Stomach (tissue), 9 donors: ENCODE data around the gene TCP10L. TPM values are rescaled to one million over a fixed set of nuclear protein-coding genes. Genes with fewer than 3 reads are reported as not detected.
"Not testable (repeated sequence)": the region's sequence is repeated elsewhere in the genome, so short reads cannot be mapped to it uniquely, and the experiment has no call there.

Experiments used
- DNase-seq, 2 donors: peaks; one replicate each; pipeline versions ENCODE4 v3.0.0 to v3.0.0-alpha.2; 2013 to 2019
- H3K27ac ChIP-seq, 5 donors: fragments of 200-600 bp in 4 of 5; sonication (generic) in 4 of 5; one replicate each; pipeline ENCODE4 v1.5.1; 2013 to 2019; ENCODE audit warnings: mild to moderate bottlenecking in 1 of 5, moderate library complexity in 1 of 5
- H3K27me3 ChIP-seq, 3 donors: fragments of 200-600 bp; sonication (generic); one replicate each; pipeline ENCODE4 v1.5.1; 2017 to 2019; ENCODE audit warnings: mixed run types in 1 of 3
- H3K36me3 ChIP-seq, 4 donors: fragments of 200-600 bp; sonication (generic); 1 replicate in 3 of 4; 2 replicates in 1 of 4; pipeline ENCODE4 v1.5.1; 2016 to 2019
- H3K4me1 ChIP-seq, 4 donors: fragments of 200-600 bp; sonication (generic); one replicate each; pipeline ENCODE4 v1.5.1; 2016 to 2019
- H3K4me3 ChIP-seq, 4 donors: fragments of 200-600 bp; sonication (generic) in 3 of 4; one replicate each; pipeline ENCODE4 v1.5.1; 2016 to 2019; ENCODE audit warnings: mild to moderate bottlenecking in 1 of 4
- H3K9me3 ChIP-seq, 4 donors: fragments of 200-600 bp; sonication (generic); one replicate each; pipeline ENCODE4 v1.5.1; 2016 to 2019
- CTCF ChIP-seq, 7 experiments: fragments of 450-650 bp in 4 of 7; fragments of 200-600 bp in 3 of 7; sonication (generic) in 3 of 7; IDR thresholded peaks; one replicate each; pipeline ENCODE4 v1.5.1; 2016 to 2019; ENCODE audit warnings: antibody characterized with exemption in 7 of 7, control low read depth in 2 of 7, mild to moderate bottlenecking in 1 of 7
- EP300 ChIP-seq: sonication (generic); formaldehyde crosslinking; IDR thresholded peaks from one replicate; pipeline ENCODE4 v1.6.1; 2017; ENCODE audit warnings: antibody characterized with exemption
- POLR2A ChIP-seq, 4 donors: fragments of 450-650 bp; IDR thresholded peaks; one replicate each; pipeline ENCODE4 v1.6.1; 2016; ENCODE audit warnings: antibody characterized with exemption in 4 of 4, control low read depth in 2 of 4, mild to moderate bottlenecking in 1 of 4, moderate library complexity in 1 of 4
- POLR2AphosphoS5 ChIP-seq, 3 donors: sonication (generic); formaldehyde crosslinking; IDR thresholded peaks; one replicate each; pipeline ENCODE4 v1.6.1; 2016; ENCODE audit warnings: antibody characterized with exemption in 3 of 3
- WGBS, 5 donors: extraction: QIAGEN DNeasy Blood & Tissue Kit in 3 of 5; methylation state at CpG; one replicate each; pipeline versions ENCODE4 v1.1.5 to v1.1.7; 2013 to 2018; 5-methylcytosine and 5-hydroxymethylcytosine counted together
- intact Hi-C: fragments of 100-400 bp; cut with DNase I; formaldehyde crosslinking; loops from one replicate; pipeline ENCODE4 v1.15.1; 2023; ENCODE audit warnings: low total_unique reads
- polyA plus RNA-seq, 3 donors: library from polyadenylated mRNA; stranded (reverse); fragments of 200-250 nt; gene quantifications; one replicate each; pipeline ENCODE4 v1.2.3, GENCODE V29; 2013
- total RNA-seq, 5 donors: library from RNA; depleted of rRNA; stranded (reverse); fragments of >200 nt; gene quantifications; one replicate each; pipeline versions ENCODE4 v1.1.0 to v1.2.3, GENCODE V29; 2014 to 2016
- donor health status: healthy with polysubstance abuse.
- donor health status: Bipolar disorder and iron deficiency.
- donor health status: healthy.

TCP10L gene
- total and polyA plus RNA-seq, 8 donors = 0.73 to 1.3 TPM; not detected in 6

- H3K27ac ChIP-seq = no peak overlapping the region
- no peaks in the 10 kb centered on the region for H3K27me3 ChIP-seq
- no peak for DNase-seq
- no peaks in the 10 kb centered on the region for H3K36me3 ChIP-seq
- H3K4me3 ChIP-seq = no peak overlapping the region
- 32 to 78% (median 74%) methylated on average over 2 to 4 of the region's 4 CpGs for WGBS, 5 donors
- H3K9me3 ChIP-seq = no peaks in the 10 kb centered on the region
- TF ChIP-seq POLR2AphosphoS5 (IDR thresholded peaks at IDR 0.05) = no peak
- intact Hi-C loops = no loop called here
- no peaks in the 10 kb centered on the region for H3K4me1 ChIP-seq
Observed at GRCh38 chr21:32533053-32533452, 52.3 kb downstream of the TCP10L start.

- Histone ChIP-seq H3K4me1 (no peaks in the 10 kb centered on the region), H3K36me3 (no peaks in the 10 kb centered on the region), H3K9me3 (no peaks in the 10 kb centered on the region), H3K27me3 (no peaks in the 10 kb centered on the region), H3K27ac (no peak overlapping the region), H3K4me3 (no peak overlapping the region)
- TF ChIP-seq EP300 (no peak), POLR2AphosphoS5 (IDR thresholded peaks at IDR 0.05) (no peak), POLR2A (IDR thresholded peaks at IDR 0.05) (no peak), CTCF (IDR thresholded peaks at IDR 0.05) (no peak)
- intact Hi-C loops = no loop called here
- 64 to 82% (median 68%) methylated on average over 5 to 6 of the region's 6 CpGs for WGBS, 5 donors
- no peak for DNase-seq
Observed at GRCh38 chr21:32532636-32533035, 52.7 kb downstream of the TCP10L start.

GRCh38 chr21:32531561-32531960, 53.8 kb downstream of the TCP10L start:
- H3K27me3 ChIP-seq, H3K4me1 ChIP-seq, H3K36me3 ChIP-seq, H3K27ac ChIP-seq, H3K9me3 ChIP-seq, intact Hi-C loops, H3K4me3 ChIP-seq, DNase-seq: not testable (repeated sequence)
- WGBS, 5 donors = 61 to 97% (median 92%) methylated on average over 3 of the region's 3 CpGs

GRCh38 chr21:32530809-32531208, 54.5 kb downstream of the TCP10L start:
- 87 to 93% (median 92%) methylated on average over 7 of the region's 7 CpGs for WGBS, 5 donors
- H3K9me3 ChIP-seq, H3K4me1 ChIP-seq, H3K27ac ChIP-seq, intact Hi-C loops, H3K27me3 ChIP-seq, DNase-seq, H3K4me3 ChIP-seq, H3K36me3 ChIP-seq: not testable (repeated sequence)

- Histone ChIP-seq H3K4me1 (no peaks in the 10 kb centered on the region), H3K9me3 (no peaks in the 10 kb centered on the region), H3K27me3 (no peaks in the 10 kb centered on the region), H3K36me3 (no peaks in the 10 kb centered on the region), H3K27ac (no peak overlapping the region), H3K4me3 (no peak overlapping the region)
- WGBS, 5 donors = 67 to 92% (median 87%) methylated on average over 4 of the region's 4 CpGs
- no peak for TF ChIP-seq EP300
- DNase-seq = no peak
- intact Hi-C loops = no loop called here
Observed at GRCh38 chr21:32529679-32530078, 55.6 kb downstream of the TCP10L start.

- no peaks in the 10 kb centered on the region for H3K36me3 ChIP-seq
- TF ChIP-seq CTCF (IDR thresholded peaks at IDR 0.05) = no peak
- no peak for TF ChIP-seq EP300
- TF ChIP-seq POLR2AphosphoS5 (IDR thresholded peaks at IDR 0.05) = no peak
- no peak for TF ChIP-seq POLR2A (IDR thresholded peaks at IDR 0.05)
- 59 to 68% (median 66%) methylated on average over 5 to 7 of the region's 7 CpGs for WGBS, 5 donors
- no peak overlapping the region for H3K4me3 ChIP-seq
- intact Hi-C loops = no loop called here
- H3K4me1 ChIP-seq = peaks cover 6 to 18% (median 8%) of the 10 kb centered on the region in 4 donors
- H3K27me3 ChIP-seq = no peaks in the 10 kb centered on the region
- H3K27ac ChIP-seq = peak overlapping the region in 1 of 5 donors; percentile 33
- no peak for DNase-seq
- H3K9me3 ChIP-seq = no peaks in the 10 kb centered on the region
Observed at GRCh38 chr21:32525282-32525681, 60.0 kb downstream of the TCP10L start.
